GM12891 (cell line): ENCODE measurements around the gene NDUFS2.
A peak's percentile ranks its signal among the peaks of the same experiment; 100 is the strongest.

ENCODE experiments used
- POLR2A ChIP-seq: IDR thresholded peaks from 2 replicates; pipeline ENCODE4 v1.6.1; 2011; ENCODE audit warnings: low read depth, low read length, control low read depth
- POLR2AphosphoS5 ChIP-seq: IDR thresholded peaks from 2 replicates; pipeline ENCODE4 v1.6.1; 2011; ENCODE audit warnings: low read depth, low read length, control low read depth

GRCh38 chr1:161177112-161177935 lies 24.8 kb upstream of the NDUFS2 start, which contains the start of gene B4GALT3:
- TF ChIP-seq POLR2A (peak; percentile 91), POLR2AphosphoS5 (peak; percentile 91)
